ENCODE measurements around the gene STK25. TPM values are rescaled to one million over a fixed set of nuclear protein-coding genes. Genes with fewer than 3 reads are reported as not detected.

The STK25 gene
- total and polyA plus RNA-seq, 5 donors from 2014 or later: 79.7 to 117 (median 93.1) TPM

GRCh38 chr2:241535871-241536655, 27.7 kb upstream of the STK25 start:
- ATAC-seq (ENCODE audit: low read depth in 2 of 2) (no peak), DNase-seq (no peak)
- H3K4me3 ChIP-seq (ENCODE audit: low read depth, low read length): no peak overlapping the region
- H3K36me3 ChIP-seq (ENCODE audit: control insufficient read depth, insufficient read depth, low read length): no peaks in the 10 kb centered on the region
- H3K27me3 ChIP-seq (ENCODE audit: control insufficient read depth, insufficient read depth, low read length): no peaks in the 10 kb centered on the region
- Mint-ChIP-seq H3K4me3 (no peak overlapping the region), H3K27me3 (peaks cover 38% of the 10 kb centered on the region), H3K4me1 (peaks cover 0 to 5% (median 0%) of the 10 kb centered on the region in 4 donors), H3K36me3 (no peaks in the 10 kb centered on the region), H3K9me3 (peaks cover 0 to 1% (median 0%) of the 10 kb centered on the region in 7 donors), H3K27ac (no peak overlapping the region)
- H3K9me3 ChIP-seq (ENCODE audit: control insufficient read depth in 2 of 2, low read length in 2 of 2): no peaks in the 10 kb centered on the region
- H3K27ac ChIP-seq (ENCODE audit: insufficient read depth, low read length, poor library complexity, severe bottlenecking): no peak overlapping the region
- H3K4me1 ChIP-seq (ENCODE audit: control insufficient read depth, insufficient read depth, low read length, poor library complexity, severe bottlenecking): peaks cover 6% of the 10 kb centered on the region

DNA sequence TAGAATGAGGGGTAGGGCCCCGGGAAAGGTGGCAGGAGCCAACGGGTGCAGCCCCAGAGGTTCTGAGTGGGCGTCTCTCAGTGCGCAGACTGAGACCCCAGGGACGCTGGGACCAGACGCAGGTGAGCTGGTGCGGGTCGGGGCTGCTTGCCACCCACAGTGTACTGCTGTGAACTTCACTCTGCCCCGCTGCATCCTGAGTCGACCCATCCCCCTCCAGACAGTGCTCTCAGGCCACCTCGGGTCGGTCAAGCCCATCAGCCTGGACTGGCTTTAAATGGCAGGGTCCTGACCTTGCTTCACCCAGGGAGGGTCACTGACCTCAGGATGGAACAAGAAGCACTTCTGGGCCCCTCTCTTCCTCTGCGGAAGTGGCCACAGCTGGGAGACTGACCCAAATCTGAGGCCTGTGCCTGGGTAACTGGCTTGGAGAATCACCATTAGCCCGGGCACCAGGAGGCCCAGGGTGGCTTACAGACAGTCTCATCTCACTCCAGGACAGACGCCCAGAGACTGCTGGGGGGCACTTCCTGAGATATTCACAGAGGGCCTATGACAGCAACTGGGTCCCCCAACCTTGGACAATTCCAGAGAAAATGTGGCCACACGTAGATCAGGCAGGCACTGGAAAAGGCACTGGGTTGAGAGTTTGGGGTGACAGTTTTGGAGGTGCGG, 26.5 kb upstream of the STK25 start:
- ATAC-seq (ENCODE audit: low read depth in 2 of 2) (no peak), DNase-seq (no peak)
- Histone ChIP-seq H3K27ac (ENCODE audit: insufficient read depth, low read length, poor library complexity, severe bottlenecking) (no peak overlapping the region), H3K4me3 (ENCODE audit: low read depth, low read length) (no peak overlapping the region), H3K4me1 (ENCODE audit: control insufficient read depth, insufficient read depth, low read length, poor library complexity, severe bottlenecking) (no peaks in the 10 kb centered on the region), H3K27me3 (ENCODE audit: control insufficient read depth, insufficient read depth, low read length) (no peaks in the 10 kb centered on the region), H3K36me3 (ENCODE audit: control insufficient read depth, insufficient read depth, low read length) (no peaks in the 10 kb centered on the region), H3K9me3 (ENCODE audit: control insufficient read depth in 2 of 2, low read length in 2 of 2) (no peaks in the 10 kb centered on the region)
- H3K27ac Mint-ChIP-seq: no peak overlapping the region
- peaks cover 0 to 2% (median 0%) of the 10 kb centered on the region in 4 donors for H3K4me1 Mint-ChIP-seq
- no peak overlapping the region for H3K4me3 Mint-ChIP-seq
- H3K9me3 Mint-ChIP-seq: no peaks in the 10 kb centered on the region
- H3K36me3 Mint-ChIP-seq: no peaks in the 10 kb centered on the region
- H3K27me3 Mint-ChIP-seq: peaks cover 37% of the 10 kb centered on the region

DNA sequence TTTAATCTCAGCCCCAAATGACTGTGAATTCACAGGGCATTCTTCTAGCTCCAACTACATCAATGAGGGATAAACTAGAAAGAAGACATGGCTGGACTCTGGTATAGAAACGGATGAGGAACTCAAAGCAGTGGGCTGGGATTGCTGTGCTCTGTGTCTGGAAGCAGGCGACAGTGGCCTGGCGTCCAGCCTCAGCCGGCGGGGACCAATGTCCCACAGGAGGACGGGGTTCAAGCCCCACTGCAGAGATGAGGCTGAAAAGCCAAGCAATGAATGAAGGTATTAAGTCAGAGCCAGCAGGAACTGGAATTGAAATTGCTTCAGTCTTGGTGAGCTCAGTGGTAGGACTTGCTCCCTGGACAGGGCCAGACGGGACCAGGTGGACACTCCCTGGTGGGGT, 25.9 kb upstream of the STK25 start:
- no peaks in the 10 kb centered on the region for H3K4me1 ChIP-seq (ENCODE audit: control insufficient read depth, insufficient read depth, low read length, poor library complexity, severe bottlenecking)
- no peaks in the 10 kb centered on the region for H3K9me3 ChIP-seq (ENCODE audit: control insufficient read depth in 2 of 2, low read length in 2 of 2)
- no peak overlapping the region for H3K4me3 ChIP-seq (ENCODE audit: low read depth, low read length)
- H3K27me3 ChIP-seq (ENCODE audit: control insufficient read depth, insufficient read depth, low read length): no peaks in the 10 kb centered on the region
- Mint-ChIP-seq H3K27ac (peak overlapping the region in 1 of 3 donors; percentile 62), H3K36me3 (no peaks in the 10 kb centered on the region), H3K9me3 (no peaks in the 10 kb centered on the region), H3K4me3 (no peak overlapping the region), H3K4me1 (peaks cover 0 to 2% (median 0%) of the 10 kb centered on the region in 4 donors), H3K27me3 (peaks cover 32% of the 10 kb centered on the region)
- DNase-seq (no peak), ATAC-seq (ENCODE audit: low read depth in 2 of 2) (no peak)
- no peaks in the 10 kb centered on the region for H3K36me3 ChIP-seq (ENCODE audit: control insufficient read depth, insufficient read depth, low read length)
- H3K27ac ChIP-seq (ENCODE audit: insufficient read depth, low read length, poor library complexity, severe bottlenecking): no peak overlapping the region

DNA sequence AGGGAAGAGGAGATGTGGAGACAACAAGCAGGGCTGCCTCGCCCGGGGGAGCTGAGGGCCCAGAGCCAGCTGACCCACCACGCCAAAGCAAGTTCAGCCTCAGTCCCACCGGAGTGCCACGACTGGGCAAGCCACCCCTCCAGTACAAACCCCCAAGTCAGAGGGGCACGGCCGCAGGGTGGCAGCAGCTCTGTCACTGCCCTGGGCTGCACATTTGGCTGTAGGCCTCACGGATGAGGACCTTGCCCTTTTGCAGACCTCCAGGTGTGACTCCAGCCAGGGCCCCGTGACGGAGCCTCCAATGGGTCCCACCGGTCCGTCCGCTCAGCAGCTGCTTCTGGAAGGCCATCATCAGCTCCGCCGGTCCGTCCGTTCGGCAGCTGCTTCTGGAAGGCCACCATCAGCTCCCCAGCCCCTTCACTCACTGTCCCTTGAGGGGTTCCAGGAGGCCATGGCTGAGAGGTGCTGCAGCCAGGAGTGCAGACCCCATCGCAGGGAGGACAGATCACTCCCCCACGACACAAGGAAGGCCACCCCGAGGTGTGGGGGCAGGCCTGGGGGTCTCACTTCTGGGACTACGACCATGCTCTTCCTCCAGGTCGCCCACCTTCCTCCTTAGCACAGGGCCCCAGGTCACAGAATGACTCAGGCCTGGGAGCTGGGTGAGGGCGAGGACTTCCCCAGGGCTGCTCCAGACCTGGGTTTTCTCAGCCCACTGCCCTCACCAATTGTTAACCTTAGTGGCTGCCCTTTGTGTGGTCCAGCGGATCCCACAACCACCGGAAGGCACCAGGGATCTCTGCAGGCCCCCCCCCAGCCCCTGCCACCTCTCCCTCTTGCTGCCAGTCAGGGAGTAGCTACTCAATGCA, 24.6 kb upstream of the STK25 start:
- H3K27me3 ChIP-seq (ENCODE audit: control insufficient read depth, insufficient read depth, low read length): no peaks in the 10 kb centered on the region
- H3K4me3 Mint-ChIP-seq: no peak overlapping the region
- H3K9me3 Mint-ChIP-seq: no peaks in the 10 kb centered on the region
- H3K36me3 Mint-ChIP-seq: no peaks in the 10 kb centered on the region
- no peaks in the 10 kb centered on the region for H3K36me3 ChIP-seq (ENCODE audit: control insufficient read depth, insufficient read depth, low read length)
- no peaks in the 10 kb centered on the region for H3K9me3 ChIP-seq (ENCODE audit: control insufficient read depth in 2 of 2, low read length in 2 of 2)
- peaks cover 0 to 5% (median 0%) of the 10 kb centered on the region in 4 donors for H3K4me1 Mint-ChIP-seq
- no peak overlapping the region for H3K27ac Mint-ChIP-seq
- ATAC-seq (ENCODE audit: low read depth in 2 of 2) (no peak), DNase-seq (no peak)
- peaks cover 27% of the 10 kb centered on the region for H3K27me3 Mint-ChIP-seq
- no peak overlapping the region for H3K4me3 ChIP-seq (ENCODE audit: low read depth, low read length)
- H3K27ac ChIP-seq (ENCODE audit: insufficient read depth, low read length, poor library complexity, severe bottlenecking): no peak overlapping the region
- H3K4me1 ChIP-seq (ENCODE audit: control insufficient read depth, insufficient read depth, low read length, poor library complexity, severe bottlenecking): no peaks in the 10 kb centered on the region

DNA sequence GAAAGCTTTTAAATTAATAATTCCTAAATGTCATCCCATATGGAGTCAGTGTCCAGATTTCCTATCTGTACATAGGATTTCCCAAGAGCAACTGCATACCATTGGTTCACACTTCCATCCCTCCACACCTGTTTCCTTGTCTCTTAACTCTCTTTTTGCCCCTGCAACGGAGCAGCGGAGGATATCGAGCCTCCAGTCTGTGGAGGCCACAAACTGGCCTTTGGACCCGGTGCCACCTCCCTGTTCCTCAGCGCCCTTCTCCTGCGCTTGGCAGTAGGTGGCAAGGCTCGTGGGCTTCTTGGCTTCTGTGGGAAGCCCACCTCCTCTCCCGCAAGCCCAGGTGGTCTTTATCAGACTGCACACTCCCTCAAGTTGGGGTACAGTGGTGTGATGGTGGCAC, 23.8 kb upstream of the STK25 start:
- no peak overlapping the region for H3K27ac ChIP-seq (ENCODE audit: insufficient read depth, low read length, poor library complexity, severe bottlenecking)
- H3K27ac Mint-ChIP-seq: no peak overlapping the region
- H3K4me1 ChIP-seq (ENCODE audit: control insufficient read depth, insufficient read depth, low read length, poor library complexity, severe bottlenecking): no peaks in the 10 kb centered on the region
- peaks cover 0 to 2% (median 0%) of the 10 kb centered on the region in 7 donors for H3K9me3 Mint-ChIP-seq
- no peaks in the 10 kb centered on the region for H3K36me3 Mint-ChIP-seq
- peaks cover 21% of the 10 kb centered on the region for H3K27me3 Mint-ChIP-seq
- no peaks in the 10 kb centered on the region for H3K36me3 ChIP-seq (ENCODE audit: control insufficient read depth, insufficient read depth, low read length)
- H3K27me3 ChIP-seq (ENCODE audit: control insufficient read depth, insufficient read depth, low read length): no peaks in the 10 kb centered on the region
- peaks cover 0 to 5% (median 0%) of the 10 kb centered on the region in 4 donors for H3K4me1 Mint-ChIP-seq
- no peak overlapping the region for H3K4me3 Mint-ChIP-seq
- DNase-seq: no peak
- no peaks in the 10 kb centered on the region for H3K9me3 ChIP-seq (ENCODE audit: control insufficient read depth in 2 of 2, low read length in 2 of 2)
- no peak for ATAC-seq (ENCODE audit: low read depth in 2 of 2)
- no peak overlapping the region for H3K4me3 ChIP-seq (ENCODE audit: low read depth, low read length)

DNA sequence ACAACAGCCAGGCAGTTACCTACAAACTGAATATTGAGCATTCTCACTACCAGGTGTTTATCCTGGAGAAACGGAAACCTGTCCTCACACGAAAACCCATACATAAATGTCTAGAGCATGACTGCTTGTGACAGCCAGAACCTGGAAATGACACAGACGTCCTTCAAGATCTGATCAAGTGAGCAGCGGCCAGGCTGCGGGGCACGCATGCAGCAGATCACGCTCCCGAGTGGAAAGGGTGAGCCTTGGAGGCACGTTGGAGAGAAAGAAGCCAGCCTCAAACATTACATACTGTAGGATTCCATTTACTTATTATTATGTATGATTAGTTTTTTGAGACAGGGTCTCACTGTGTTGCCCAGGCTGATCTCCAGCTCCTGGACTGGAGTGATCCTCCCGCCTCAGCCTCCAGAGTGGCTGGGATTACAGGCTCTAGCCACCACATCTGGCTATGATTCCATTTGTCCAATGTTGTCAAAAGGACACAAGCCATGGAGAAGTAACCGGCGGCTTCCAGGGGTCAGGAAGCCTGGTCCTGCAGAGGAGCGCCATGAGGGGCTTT, 22.9 kb upstream of the STK25 start:
- H3K36me3 ChIP-seq (ENCODE audit: control insufficient read depth, insufficient read depth, low read length): no peaks in the 10 kb centered on the region
- ATAC-seq (ENCODE audit: low read depth in 2 of 2) (no peak), DNase-seq (no peak)
- H3K4me1 ChIP-seq (ENCODE audit: control insufficient read depth, insufficient read depth, low read length, poor library complexity, severe bottlenecking): no peaks in the 10 kb centered on the region
- no peak overlapping the region for H3K27ac ChIP-seq (ENCODE audit: insufficient read depth, low read length, poor library complexity, severe bottlenecking)
- H3K27ac Mint-ChIP-seq: no peak overlapping the region
- peaks cover 0 to 2% (median 2%) of the 10 kb centered on the region in 7 donors for H3K9me3 Mint-ChIP-seq
- no peaks in the 10 kb centered on the region for H3K36me3 Mint-ChIP-seq
- peaks cover 15% of the 10 kb centered on the region for H3K27me3 Mint-ChIP-seq
- peaks cover 0 to 5% (median 0%) of the 10 kb centered on the region in 4 donors for H3K4me1 Mint-ChIP-seq
- no peak overlapping the region for H3K4me3 ChIP-seq (ENCODE audit: low read depth, low read length)
- H3K27me3 ChIP-seq (ENCODE audit: control insufficient read depth, insufficient read depth, low read length): no peaks in the 10 kb centered on the region
- H3K4me3 Mint-ChIP-seq: no peak overlapping the region
- H3K9me3 ChIP-seq (ENCODE audit: control insufficient read depth in 2 of 2, low read length in 2 of 2): no peaks in the 10 kb centered on the region

GRCh38 chr2:241530571-241530970, 22.2 kb upstream of the STK25 start:
- no peaks in the 10 kb centered on the region for H3K4me1 ChIP-seq (ENCODE audit: control insufficient read depth, insufficient read depth, low read length, poor library complexity, severe bottlenecking)
- Mint-ChIP-seq H3K4me1 (peaks cover 0 to 5% (median 0%) of the 10 kb centered on the region in 4 donors), H3K9me3 (peaks cover 0 to 6% (median 2%) of the 10 kb centered on the region in 7 donors), H3K27me3 (peaks cover 15% of the 10 kb centered on the region), H3K36me3 (no peaks in the 10 kb centered on the region), H3K4me3 (no peak overlapping the region), H3K27ac (no peak overlapping the region)
- ATAC-seq (ENCODE audit: low read depth in 2 of 2): no peak
- no peaks in the 10 kb centered on the region for H3K27me3 ChIP-seq (ENCODE audit: control insufficient read depth, insufficient read depth, low read length)
- no peak overlapping the region for H3K27ac ChIP-seq (ENCODE audit: insufficient read depth, low read length, poor library complexity, severe bottlenecking)
- H3K9me3 ChIP-seq (ENCODE audit: control insufficient read depth in 2 of 2, low read length in 2 of 2): no peaks in the 10 kb centered on the region
- no peak for DNase-seq
- no peaks in the 10 kb centered on the region for H3K36me3 ChIP-seq (ENCODE audit: control insufficient read depth, insufficient read depth, low read length)
- no peak overlapping the region for H3K4me3 ChIP-seq (ENCODE audit: low read depth, low read length)

Measured in CD4-positive, CD25-positive, alpha-beta regulatory T cell (primary cell).